ENCODE results near the gene RBM47.
"Not testable (repeated sequence)": the region's sequence is repeated elsewhere in the genome, so short reads cannot be mapped to it uniquely, and the experiment has no call there.

Gene RBM47

DNA sequence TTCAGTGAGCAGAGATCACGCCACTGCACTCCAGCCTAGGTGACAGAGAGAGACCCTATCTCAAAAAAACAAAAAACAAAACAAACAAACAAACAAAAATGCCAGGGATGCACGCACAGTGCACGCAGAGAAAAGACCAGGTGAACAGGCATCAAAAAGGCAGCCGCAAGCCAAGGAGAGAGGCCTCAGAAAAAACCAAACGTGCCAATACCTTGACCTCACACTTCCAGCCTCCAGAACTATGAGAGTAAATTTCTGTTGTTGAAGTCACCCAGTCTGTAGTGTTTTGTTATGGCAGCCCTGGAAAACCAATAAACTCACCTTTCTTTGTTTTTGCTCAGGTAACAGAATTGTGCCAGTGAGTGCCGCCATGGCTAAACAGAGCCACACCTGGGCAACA, 228.6 kb downstream of the RBM47 start:
- DNase-seq: no peak

DNA sequence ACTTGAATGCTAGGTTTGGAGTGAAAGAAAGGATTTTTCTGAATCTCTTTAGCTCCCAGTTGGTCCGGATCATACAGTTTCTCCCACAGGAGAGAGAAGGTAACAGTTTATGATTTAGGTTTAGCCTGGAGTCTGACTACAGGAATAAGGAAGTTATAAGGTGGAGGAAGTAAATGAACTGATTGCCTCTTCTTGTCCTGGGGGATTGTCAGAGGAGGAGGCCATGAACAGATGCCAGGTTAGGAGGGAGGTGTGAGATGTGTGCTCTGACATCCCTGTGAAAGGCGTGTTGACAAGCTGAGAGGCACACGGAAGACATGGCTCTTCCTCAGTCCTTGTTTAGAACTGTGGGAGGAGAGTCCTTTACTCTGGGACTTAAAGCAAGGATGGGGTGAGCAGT, 230.1 kb downstream of the RBM47 start:
- DNase-seq: no peak

DNA sequence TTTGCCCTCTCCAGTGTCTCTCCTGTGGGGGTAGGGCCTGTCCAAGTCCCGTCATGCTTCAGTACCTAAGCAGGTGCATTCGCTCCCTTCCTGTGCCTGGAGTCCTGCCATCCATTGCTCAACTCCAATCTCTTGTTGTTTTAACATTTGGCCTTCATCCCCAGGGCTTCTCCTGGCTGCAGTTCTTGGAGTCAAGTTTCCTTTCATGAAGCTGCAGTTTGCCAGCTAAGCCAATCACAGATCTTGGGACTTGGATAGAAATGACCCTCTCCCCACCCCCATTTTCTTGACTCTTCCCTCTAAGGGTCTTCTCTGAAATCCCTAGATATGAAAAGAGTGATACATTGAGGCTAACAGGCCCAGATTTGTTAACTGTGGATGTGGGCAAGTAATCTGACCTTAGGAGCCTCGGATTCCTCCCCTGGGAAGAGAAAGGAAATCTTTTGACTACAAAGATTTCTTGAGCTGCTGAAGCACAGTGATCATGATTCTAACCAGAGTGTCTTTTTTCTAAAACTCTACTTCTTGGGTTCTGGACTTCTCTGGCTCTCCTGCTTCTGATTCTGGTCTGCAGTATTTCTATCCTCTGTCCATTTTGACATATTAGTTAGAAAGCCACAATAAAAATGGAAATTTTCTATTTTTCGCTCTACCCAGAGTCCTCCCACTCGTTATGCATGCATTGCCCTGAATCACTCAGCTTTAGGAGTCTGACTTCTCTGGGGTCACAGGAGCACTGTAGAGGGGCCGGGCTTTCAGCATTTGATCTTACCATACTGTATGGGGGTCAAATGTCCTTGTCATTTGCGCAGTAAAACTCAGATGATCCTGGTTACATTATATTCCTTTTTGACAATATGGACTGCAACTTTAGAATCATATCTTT, 233.5 kb downstream of the RBM47 start:
- no peak for DNase-seq

DNA sequence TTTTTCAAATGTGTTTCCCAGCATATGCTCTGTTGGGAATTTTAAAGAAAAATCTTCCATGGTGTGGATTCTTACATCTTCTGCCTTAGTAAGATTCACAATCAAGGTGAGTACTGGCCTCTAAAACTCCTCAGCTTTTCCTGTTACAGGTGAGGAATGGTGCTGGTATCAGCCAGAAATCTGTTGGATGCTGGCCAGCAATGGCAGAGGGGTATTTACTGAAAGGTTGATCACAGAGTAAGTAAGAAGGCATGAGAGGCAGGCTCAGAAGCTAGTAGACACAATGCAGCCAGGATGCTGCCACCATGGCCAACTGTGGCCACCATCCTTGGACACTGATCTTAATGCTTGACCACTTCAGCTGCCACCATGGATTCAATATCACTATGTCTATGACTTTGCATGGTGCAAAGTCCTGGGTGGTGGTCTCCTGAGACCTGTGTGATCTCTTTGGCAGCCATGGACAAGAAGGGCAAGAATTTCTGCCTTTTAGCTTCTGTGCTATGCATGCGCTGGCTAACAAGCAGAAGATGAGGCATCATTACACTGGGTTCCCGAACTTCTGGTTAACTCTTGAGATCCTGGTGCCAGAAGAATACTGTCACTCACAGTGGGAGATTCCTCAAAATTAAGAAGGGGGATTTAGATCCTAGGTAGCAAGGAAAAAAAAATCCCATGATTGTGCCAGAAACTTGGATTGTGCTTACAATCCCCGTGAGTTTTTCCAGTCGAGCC, 234.3 kb downstream of the RBM47 start:
- no peak for DNase-seq

DNA sequence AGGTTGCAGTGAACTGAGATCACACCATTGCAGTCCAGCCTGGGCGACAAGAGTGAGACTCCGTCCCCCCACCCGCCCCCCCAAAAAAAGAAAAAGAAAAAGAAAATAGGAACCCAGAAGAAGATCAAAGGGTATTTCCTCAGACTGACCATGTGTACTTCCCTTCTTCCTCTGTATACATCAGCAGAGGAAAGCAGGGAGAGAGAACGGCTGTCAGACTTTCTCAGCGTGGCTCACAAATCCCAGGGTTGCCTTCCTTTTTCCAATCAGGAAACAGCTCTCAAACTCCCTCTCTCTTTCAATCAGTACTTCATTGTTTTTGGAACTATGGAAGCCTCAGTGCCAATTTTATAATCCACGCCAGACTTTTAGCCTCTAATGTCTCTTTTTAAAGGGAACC, 235.4 kb downstream of the RBM47 start:
- DNase-seq: no peak

DNA sequence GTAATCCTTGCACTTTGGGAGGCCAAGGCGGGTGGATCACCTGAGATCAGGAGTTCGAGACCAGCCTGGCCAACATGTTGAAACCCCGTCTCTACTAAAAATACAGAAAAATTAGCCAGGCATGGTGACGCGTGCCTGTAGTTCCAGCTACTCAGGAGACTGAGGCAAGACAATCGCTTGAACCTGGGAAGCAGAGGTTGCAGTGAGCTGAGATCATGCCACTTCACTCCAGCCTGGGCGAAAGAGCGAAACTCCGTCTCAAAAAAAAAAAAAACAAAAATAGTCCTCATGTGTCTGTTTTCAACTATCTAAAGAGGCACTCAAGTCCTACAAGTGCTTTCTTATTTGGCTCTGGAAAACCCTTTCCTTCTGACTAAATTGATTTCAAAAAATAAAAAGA, 237.4 kb downstream of the RBM47 start:
- not testable (repeated sequence) for DNase-seq

DNA sequence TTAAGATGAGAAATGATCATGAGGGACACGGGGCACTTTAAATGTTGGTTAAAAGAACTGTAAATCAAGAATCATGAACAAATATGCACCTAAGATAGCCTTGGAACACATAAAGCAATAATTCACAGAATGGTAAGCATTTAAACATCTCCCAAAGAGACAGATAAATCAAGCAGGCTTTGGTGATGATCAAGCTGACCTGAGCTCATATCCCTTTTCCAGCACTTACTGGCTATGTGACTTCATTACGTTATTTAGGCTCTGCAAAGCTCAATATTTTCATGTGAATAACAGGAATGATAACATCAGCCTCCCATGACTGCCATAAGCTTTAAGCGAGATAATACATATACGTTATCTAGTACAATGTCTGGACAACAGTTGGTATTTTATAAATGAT, 239.7 kb downstream of the RBM47 start:
- no peak for DNase-seq

DNA sequence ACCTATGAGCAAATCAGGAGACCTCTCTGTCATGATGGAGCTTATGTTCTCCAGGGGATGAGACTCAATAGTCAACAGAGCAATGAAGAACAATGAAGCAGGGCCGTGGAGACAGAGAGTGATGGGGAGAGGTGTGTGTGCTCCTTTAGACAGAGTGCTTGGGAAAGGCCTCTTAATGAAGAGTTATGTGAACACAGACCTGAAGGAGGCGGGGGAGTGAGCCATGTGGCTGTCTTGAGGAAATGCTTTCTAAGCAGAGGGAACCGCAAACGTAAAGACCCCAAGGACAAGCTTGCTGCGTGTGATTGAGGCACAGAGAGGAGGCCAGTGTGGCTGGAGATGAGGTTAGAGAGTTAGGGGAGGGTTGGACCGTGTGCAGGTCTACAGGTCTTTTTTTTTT, 241.4 kb downstream of the RBM47 start:
- no peak for DNase-seq

DNA sequence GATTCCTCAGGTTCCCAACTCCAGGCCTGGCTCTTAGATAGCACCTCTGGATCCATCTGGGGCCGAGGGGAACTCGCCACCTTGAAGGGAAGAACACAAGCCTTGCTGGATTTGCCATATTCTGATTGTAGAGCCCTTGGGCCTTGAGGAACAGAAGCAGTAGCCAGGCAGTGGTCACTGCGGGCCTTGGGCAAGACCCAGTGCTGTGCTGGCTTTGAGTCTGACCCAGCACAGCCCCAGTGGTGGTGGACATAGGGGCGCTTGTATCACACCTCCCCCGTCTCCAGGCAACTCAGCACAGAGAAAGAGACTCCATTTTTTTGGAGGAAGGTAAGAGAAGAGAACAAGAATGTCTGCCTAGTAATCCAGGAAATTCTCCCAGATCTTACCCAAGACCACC, 249.0 kb downstream of the RBM47 start:
- DNase-seq: no peak

DNA sequence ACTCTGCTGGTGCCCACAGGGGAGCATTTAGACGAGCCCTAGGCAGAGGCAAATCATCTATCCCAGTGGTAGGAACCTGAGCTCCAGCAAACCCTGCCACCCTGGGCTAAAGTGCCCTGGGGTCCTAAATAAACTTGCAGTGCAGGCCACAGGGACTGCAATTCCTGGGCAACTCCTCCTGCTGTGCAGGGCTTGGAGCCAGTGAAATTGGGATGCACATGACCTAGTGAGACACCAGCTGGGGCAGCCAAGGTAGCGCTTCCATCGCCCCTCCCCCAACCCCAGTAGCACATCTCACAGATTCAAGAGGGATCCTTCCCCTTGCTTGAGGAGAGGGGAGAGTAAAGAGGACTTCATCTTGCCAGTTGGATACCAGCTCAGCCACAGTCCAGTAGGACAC, 250.4 kb downstream of the RBM47 start:
- no peak for DNase-seq

DNA sequence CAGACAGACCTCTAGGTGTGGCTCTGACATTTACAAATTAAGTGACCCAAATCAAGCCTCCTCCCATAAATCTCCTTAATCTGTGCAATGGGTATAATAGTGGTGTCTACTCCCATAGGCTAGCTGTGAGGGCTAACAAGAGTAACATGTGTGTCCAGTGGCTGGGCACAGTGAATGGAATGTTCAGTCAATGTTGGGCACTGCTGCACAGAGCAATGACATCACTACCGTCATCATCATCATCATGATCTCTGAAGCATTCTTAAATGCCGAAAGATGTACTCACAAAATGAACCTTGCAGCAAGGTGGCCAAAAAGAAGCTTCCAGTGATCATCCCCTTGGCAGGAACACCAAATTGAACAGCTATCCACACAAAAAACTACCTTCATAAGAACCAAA, 251.0 kb downstream of the RBM47 start:
- no peak for DNase-seq

DNA sequence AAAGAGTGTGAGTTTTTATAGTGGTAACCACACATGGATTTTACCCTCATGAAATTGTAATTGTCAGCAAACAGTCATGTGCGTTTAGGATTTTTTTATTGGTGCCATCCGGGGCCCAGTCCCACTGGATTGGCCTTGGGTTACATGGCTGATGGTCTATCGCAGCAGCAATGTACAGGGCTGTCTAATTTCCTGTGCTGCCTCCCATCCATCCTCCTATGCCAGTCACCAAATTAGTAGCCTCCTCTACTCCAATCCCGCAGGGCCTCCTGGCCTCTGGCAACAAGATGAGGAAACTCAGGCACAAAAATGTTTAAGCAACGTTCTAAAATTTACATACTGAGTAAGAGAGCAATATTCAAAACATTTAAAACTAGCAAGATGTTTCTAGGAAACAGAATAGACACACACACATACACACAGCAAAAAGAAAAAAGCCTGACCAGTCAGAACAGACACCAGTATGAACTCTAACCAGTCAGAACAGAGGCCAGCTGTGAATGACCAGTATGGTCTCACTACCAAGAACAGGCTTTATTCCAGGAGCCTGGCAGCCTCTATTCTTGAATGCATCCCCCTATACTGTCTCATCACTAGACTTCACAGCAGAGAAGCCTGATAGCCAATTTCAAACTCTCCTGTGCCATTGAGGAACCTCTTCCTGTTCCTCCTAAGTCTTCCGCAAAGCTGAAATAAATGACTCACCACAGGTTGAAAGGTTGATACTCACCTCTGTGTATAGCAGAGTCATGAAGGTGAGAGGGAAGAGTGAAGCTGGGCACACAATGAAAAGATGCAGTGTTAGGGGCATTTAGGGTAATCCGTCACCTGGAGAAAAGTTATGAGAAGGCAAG, 251.9 kb downstream of the RBM47 start:
- no peak for DNase-seq

DNA sequence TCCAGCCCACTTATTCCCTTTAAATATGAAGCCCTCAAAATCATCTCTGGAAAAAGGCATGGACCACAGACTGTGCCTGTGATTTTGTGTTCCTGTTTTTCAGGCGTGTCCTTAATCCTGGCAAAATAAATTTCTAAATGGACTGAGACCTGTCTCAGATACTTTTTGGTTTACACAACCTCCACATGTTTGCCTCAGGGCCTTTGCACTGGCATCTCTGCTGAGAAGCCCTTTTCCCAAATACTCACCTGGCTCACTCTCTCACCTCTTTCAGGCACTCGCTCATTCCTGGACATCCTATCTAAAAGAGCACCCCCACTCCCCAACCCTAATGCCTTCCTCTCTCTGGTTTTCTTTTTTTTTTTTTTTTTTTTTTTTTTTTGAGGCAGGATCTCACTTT, 254.0 kb downstream of the RBM47 start:
- DNase-seq: no peak

DNA sequence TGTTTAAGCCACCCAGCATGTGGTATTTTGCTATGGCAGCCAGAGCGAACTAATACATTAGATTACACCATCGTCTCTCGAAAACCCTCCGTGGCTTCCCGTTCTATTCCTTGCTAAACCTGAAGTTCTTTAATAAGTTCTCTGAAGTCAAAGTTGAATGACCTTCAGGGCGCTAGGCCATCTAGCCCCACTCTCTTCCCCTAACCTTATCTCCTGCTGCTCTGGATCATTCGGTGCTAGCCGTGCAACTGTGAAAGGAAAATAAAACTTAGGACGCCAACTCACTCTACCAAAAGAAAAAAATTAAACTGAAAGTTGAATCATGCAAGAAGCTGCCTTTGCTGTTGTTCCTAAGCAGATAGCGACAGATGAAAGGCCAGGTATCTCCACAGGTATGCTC, 254.6 kb downstream of the RBM47 start:
- DNase-seq: no peak

DNA sequence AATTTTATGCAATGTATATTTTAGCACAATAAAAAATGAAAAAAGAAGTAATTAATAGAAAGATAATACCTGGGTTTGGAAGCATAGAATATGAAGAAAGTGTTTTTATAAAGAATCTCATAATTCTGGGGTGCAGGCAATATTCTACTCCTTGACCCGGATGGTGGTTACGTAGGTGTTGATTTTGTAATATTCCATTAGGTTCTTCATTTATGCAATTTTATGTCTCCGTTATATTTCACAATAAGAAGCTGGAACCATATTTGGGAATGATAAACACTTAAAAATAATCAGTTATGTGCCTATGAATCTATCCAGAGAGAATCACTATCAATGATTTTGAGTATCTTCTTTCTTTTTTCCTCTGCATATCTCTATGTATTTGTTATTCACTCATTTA, 256.0 kb downstream of the RBM47 start:
- DNase-seq: no peak

All from activated naive CD4-positive, alpha-beta T cell treated with anti-CD3 and anti-CD28 coated beads, Interleukin-2, amount 50 U/mL, for 16 hours (primary cell).